K562 (cell line): ENCODE results near the gene ACACB. TPM values are rescaled to one million over a fixed set of nuclear protein-coding genes. Genes with fewer than 3 reads are reported as not detected.

Experiments used
- ATAC-seq: fragments of 200-7000 bp; cut with Tn5 transposase; 3 replicates; pipeline ENCODE4 v1.9.1; 2020; ENCODE audit warnings: moderate library complexity
- BruUV-seq: library from RNA; stranded (reverse); fragments of 400-500 nt; replicated peaks from 2 replicates; lab custom pipeline; 2021; lab: Mats Ljungman, UMichigan
- CTCF ChIA-PET: fragments of 300-600 bp; formaldehyde crosslinking; extraction: SDS; loops from one replicate; lab custom pipeline; 2021; ENCODE audit warnings: low intra/inter-chr PET ratio; lab: Yijun Ruan, JAX
- POLR2A ChIA-PET: fragments of 300-600, 350-650 bp; sonication (Branson Sonifier 250); formaldehyde crosslinking; extraction: SDS; loops from one replicate; lab custom pipeline; 2021; ENCODE audit warnings: antibody characterized with exemption, inconsistent platforms; lab: Yijun Ruan, JAX
- DNase-seq, 4 experiments: peaks; one replicate each; pipeline versions ENCODE4 v3.0.0 to v3.0.0-alpha.2; 2011 to 2018; ENCODE audit warnings: low spot score in 3 of 4, mixed read lengths in 3 of 4; ENCODE audit errors: extremely low read depth in 1 of 4
- FAIRE-seq: peaks from 2 replicates; lab custom pipeline; 2011; peaks lifted over from hg19 to GRCh38; lab: Jason Lieb, UNC
- H2AFZ ChIP-seq: 2 replicates; pipeline ENCODE4 v1.6.0; 2011; ENCODE audit warnings: low read depth, low read length, control low read depth, inconsistent platforms
- H3K27ac ChIP-seq: fragments of 200-600 bp; 3 replicates; pipeline ENCODE4 v1.8.0; 2011; ENCODE audit warnings: low read depth, mild to moderate bottlenecking, control low read depth, inconsistent platforms, low read length, moderate library complexity, mixed read lengths; ENCODE audit errors: extremely low read depth
- H3K27me3 ChIP-seq, 2 experiments: fragments of 300-600 bp in 1 of 2; 2 replicates in 1 of 2; 3 replicates in 1 of 2; pipeline versions ENCODE4 v1.6.0 to v1.8.0; 2011; ENCODE audit warnings: inconsistent platforms in 2 of 2, low read length in 2 of 2, mild to moderate bottlenecking in 1 of 2, mixed read lengths in 1 of 2, moderate library complexity in 1 of 2; ENCODE audit not compliant: control insufficient read depth in 2 of 2, insufficient read depth in 2 of 2
- H3K36me3 ChIP-seq: fragments of 300-600 bp; 3 replicates; pipeline ENCODE4 v1.8.0; 2011; ENCODE audit warnings: mild to moderate bottlenecking, low read length, inconsistent platforms; ENCODE audit not compliant: control insufficient read depth, insufficient read depth
- H3K4me1 ChIP-seq, 2 experiments: fragments of 200-600 bp in 1 of 2; replicated peaks in 1 of 2; 2 replicates in 1 of 2; 3 replicates in 1 of 2; pipeline versions ENCODE4 v1.5.1 to v1.8.0; 2011; ENCODE audit warnings: inconsistent platforms in 2 of 2, low read length in 2 of 2, mild to moderate bottlenecking in 1 of 2, mixed read lengths in 1 of 2, moderate library complexity in 1 of 2; ENCODE audit not compliant: control insufficient read depth in 2 of 2, insufficient read depth in 2 of 2
- H3K4me2 ChIP-seq: 2 replicates; pipeline ENCODE4 v1.6.1; 2011; ENCODE audit warnings: low read length, control low read depth, inconsistent platforms, mixed read lengths; ENCODE audit not compliant: insufficient read depth
- H3K4me3 ChIP-seq: fragments of 200-600 bp; sonication (generic), shearing (Covaris generic); 2 replicates; pipeline ENCODE4 v1.5.1; 2016; ENCODE audit warnings: control low read depth, inconsistent platforms
- H3K79me2 ChIP-seq: fragments of 200-600 bp; 3 replicates; pipeline ENCODE4 v1.8.0; 2011; ENCODE audit warnings: low read length, inconsistent platforms; ENCODE audit not compliant: control insufficient read depth, insufficient read depth
- H3K9ac ChIP-seq, 2 experiments: 2 replicates each; pipeline versions ENCODE4 v1.6.0 to v1.6.1; 2011; ENCODE audit warnings: low read depth in 2 of 2, low read length in 2 of 2, control low read depth in 1 of 2, inconsistent platforms in 1 of 2, mild to moderate bottlenecking in 1 of 2, mixed read lengths in 1 of 2; ENCODE audit not compliant: insufficient read depth in 1 of 2
- H3K9me1 ChIP-seq: one replicate; pipeline ENCODE4 v1.6.0; 2011; ENCODE audit warnings: inconsistent platforms, mild to moderate bottlenecking, low read length, moderate library complexity; ENCODE audit not compliant: control insufficient read depth, insufficient read depth
- H3K9me3 ChIP-seq: replicated peaks from 2 replicates; pipeline ENCODE4 v1.5.1; 2011; ENCODE audit warnings: low read depth, low read length, inconsistent platforms; ENCODE audit not compliant: control insufficient read depth, insufficient read depth
- H4K20me1 ChIP-seq: replicated peaks from 2 replicates; pipeline ENCODE4 v1.6.1; 2011; ENCODE audit warnings: low read length, inconsistent platforms, mixed read lengths; ENCODE audit not compliant: control insufficient read depth, insufficient read depth
- BHLHE40 ChIP-seq: IDR thresholded peaks from 2 replicates; pipeline ENCODE4 v1.6.1; 2011; ENCODE audit warnings: low read length, improper control_type of control experiment
- ESRRB ChIP-seq: fragments of 250-450 bp; sonication (Bioruptor Pico); IDR thresholded peaks from 2 replicates; pipeline ENCODE4 v1.5.0; 2020; ENCODE audit warnings: mild to moderate bottlenecking, moderate library complexity, borderline replicate concordance
- GATA2 ChIP-seq: sonication (generic); formaldehyde crosslinking; IDR thresholded peaks from 2 replicates; pipeline ENCODE4 v1.4.0; 2020; ENCODE audit warnings: mild to moderate bottlenecking, missing genetic modification reagents
- MTA1 ChIP-seq: fragments of 450-650 bp; IDR thresholded peaks from 2 replicates; pipeline ENCODE4 v1.6.1; 2017; ENCODE audit warnings: borderline replicate concordance
- PTRF ChIP-seq: fragments of 450-650 bp; IDR thresholded peaks from 2 replicates; pipeline ENCODE4 v1.6.1; 2016; ENCODE audit warnings: mild to moderate bottlenecking, missing genetic modification characterization, missing compliant biosample characterization
- SMARCA4 ChIP-seq: fragments of 450-650 bp; IDR thresholded peaks from 2 replicates; pipeline ENCODE4 v1.6.1; 2016
- SNRNP70 ChIP-seq: fragments of 200-400 bp; formaldehyde crosslinking; optimal IDR thresholded peaks from 2 replicates; pipeline ENCODE3; 2017; ENCODE audit warnings: low read depth, low read length
- STAT5A ChIP-seq: IDR thresholded peaks from 2 replicates; pipeline ENCODE4 v1.6.1; 2012; ENCODE audit warnings: low read length, inconsistent platforms, borderline replicate concordance
- YY1 ChIP-seq, 3 experiments: IDR thresholded peaks; 2 replicates each; pipeline ENCODE4 v1.6.1; 2011; ENCODE audit warnings: low read length in 2 of 3, mild to moderate bottlenecking in 2 of 3, moderate library complexity in 2 of 3, borderline replicate concordance in 1 of 3, control low read depth in 1 of 3, low read depth in 1 of 3; ENCODE audit not compliant: insufficient read depth in 3 of 3, insufficient replicate concordance in 2 of 3, control insufficient read depth in 1 of 3, insufficient read length in 1 of 3; ENCODE audit errors: extremely low read depth in 1 of 3
- ZNF354B ChIP-seq: fragments of 250-450 bp; sonication (Bioruptor Pico); IDR thresholded peaks from 2 replicates; pipeline ENCODE4 v1.4.0; 2020
- ZNF583 ChIP-seq: fragments of 250-450 bp; sonication (Bioruptor Pico); IDR thresholded peaks from 2 replicates; pipeline ENCODE4 v1.4.0; 2020
- ZNF586 ChIP-seq: fragments of 450-650 bp; formaldehyde crosslinking; conservative IDR thresholded peaks from 2 replicates; pipeline ENCODE4 v1.4.0; 2020; ENCODE audit warnings: mild to moderate bottlenecking, moderate library complexity
- WGBS: fragments of 100-300 bp; shearing (Covaris generic); methylation state at CpG from one replicate; pipeline ENCODE4 v1.1.6; 2016; ENCODE audit warnings: low coverage, mixed read lengths; ENCODE audit not compliant: insufficient coverage; ENCODE audit errors: missing lambda C conversion rate; 5-methylcytosine and 5-hydroxymethylcytosine counted together
- in situ Hi-C: fragments of 300-500 bp; cut with MboI; formaldehyde crosslinking; loops from 4 replicates; pipeline ENCODE4 v1.15.0; 2018; ENCODE audit warnings: inconsistent platforms, mixed read lengths
- intact Hi-C: fragments of 100-400 bp; cut with micrococcal nuclease; formaldehyde crosslinking; loops from 2 replicates; pipeline ENCODE4 v1.14.2; 2022
- polyA plus RNA-seq, 8 experiments: library from polyadenylated mRNA; depleted of rRNA in 4 of 8; stranded (reverse) in 5 of 8; unstranded in 3 of 8; fragments of >200 nt; fragmentation: Nextera tagmentation in 2 of 8; fragmentation: Illumina TruSeq in 1 of 8; extraction: Ambion mirVana in 2 of 8; extraction: Trizol in 1 of 8; gene quantifications; 2 replicates each; pipeline versions ENCODE4 v1.2.1 to v1.2.3, GENCODE V29; 2011 to 2014; ENCODE audit warnings: inconsistent platforms in 1 of 8, missing spikeins in 1 of 8
- total RNA-seq, 7 experiments: library from RNA; depleted of rRNA in 6 of 7; stranded (reverse); fragments of >200 nt in 6 of 7; fragmentation: Illumina TruSeq in 2 of 7; extraction: Trizol in 2 of 7; gene quantifications; 2 replicates each; pipeline versions ENCODE4 v1.2.1 to v1.2.3, GENCODE V29; 2011 to 2021; ENCODE audit warnings: low replicate concordance in 1 of 7
- TF ChIP-seq, protein P1 (sequence below), 2 experiments: fragments of 450-650 bp in 1 of 2; IDR thresholded peaks; 2 replicates each; pipeline ENCODE4 v1.6.1; 2011 to 2017; ENCODE audit warnings: low read depth in 2 of 2, antibody characterized with exemption in 1 of 2, borderline replicate concordance in 1 of 2, low read length in 1 of 2, mild to moderate bottlenecking in 1 of 2, mixed read lengths in 1 of 2; ENCODE audit not compliant: control insufficient read depth in 1 of 2
- TF ChIP-seq, protein P2 (sequence below): fragments of 200-400 bp; formaldehyde crosslinking; IDR thresholded peaks from 2 replicates; pipeline ENCODE4 v1.6.1; 2017; ENCODE audit warnings: mild to moderate bottlenecking, low read depth, low read length, moderate library complexity

ACACB gene
- total and polyA plus RNA-seq, 9 of the 15 experiments (the other 6 are each of a cell fraction or from before 2014, with no cell fraction given), result 0.10 to 2.5 (median 0.83) TPM

DNA sequence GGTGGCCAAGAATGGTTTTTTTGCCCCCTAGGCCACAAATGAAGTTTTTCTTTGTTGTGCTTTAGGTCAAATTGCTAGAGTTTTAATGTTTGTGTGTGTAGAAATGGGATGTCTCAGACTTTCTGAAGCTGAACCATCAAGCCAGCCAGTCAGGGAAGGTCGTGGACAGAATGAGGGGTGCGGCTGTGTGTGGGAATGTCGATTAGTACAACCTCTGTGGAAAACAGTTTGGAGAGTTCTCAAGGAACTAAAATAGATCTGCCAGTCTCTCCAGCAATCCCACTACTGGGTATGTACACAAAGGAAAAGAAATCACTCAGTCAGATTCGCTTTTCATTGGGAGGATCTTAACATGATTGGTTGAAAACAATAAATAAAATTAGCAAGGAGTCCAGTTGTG is 44.5 kb downstream of the ACACB start:
- TF ChIP-seq STAT5A (no peak), SMARCA4 (no peak), ZNF586 (no peak), ZNF583 (CRISPR knock-in tag) (no peak), ESRRB (no peak), BHLHE40 (no peak), MTA1 (no peak), YY1 (IDR thresholded peaks at IDR 0.05; ENCODE audit: borderline replicate concordance in 1 of 3, control insufficient read depth in 1 of 3, extremely low read depth in 1 of 3, insufficient read depth in 3 of 3, insufficient read length in 1 of 3, insufficient replicate concordance in 2 of 3, low read depth in 1 of 3, low read length in 2 of 3) (no peak), SNRNP70 (no peak), PTRF (tag) (no peak), GATA2 (CRISPR knock-in tag) (no peak), ZNF354B (CRISPR knock-in tag) (no peak)
- TF ChIP-seq, protein P1, sequence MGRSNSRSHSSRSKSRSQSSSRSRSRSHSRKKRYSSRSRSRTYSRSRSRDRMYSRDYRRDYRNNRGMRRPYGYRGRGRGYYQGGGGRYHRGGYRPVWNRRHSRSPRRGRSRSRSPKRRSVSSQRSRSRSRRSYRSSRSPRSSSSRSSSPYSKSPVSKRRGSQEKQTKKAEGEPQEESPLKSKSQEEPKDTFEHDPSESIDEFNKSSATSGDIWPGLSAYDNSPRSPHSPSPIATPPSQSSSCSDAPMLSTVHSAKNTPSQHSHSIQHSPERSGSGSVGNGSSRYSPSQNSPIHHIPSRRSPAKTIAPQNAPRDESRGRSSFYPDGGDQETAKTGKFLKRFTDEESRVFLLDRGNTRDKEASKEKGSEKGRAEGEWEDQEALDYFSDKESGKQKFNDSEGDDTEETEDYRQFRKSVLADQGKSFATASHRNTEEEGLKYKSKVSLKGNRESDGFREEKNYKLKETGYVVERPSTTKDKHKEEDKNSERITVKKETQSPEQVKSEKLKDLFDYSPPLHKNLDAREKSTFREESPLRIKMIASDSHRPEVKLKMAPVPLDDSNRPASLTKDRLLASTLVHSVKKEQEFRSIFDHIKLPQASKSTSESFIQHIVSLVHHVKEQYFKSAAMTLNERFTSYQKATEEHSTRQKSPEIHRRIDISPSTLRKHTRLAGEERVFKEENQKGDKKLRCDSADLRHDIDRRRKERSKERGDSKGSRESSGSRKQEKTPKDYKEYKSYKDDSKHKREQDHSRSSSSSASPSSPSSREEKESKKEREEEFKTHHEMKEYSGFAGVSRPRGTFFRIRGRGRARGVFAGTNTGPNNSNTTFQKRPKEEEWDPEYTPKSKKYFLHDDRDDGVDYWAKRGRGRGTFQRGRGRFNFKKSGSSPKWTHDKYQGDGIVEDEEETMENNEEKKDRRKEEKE (IDR thresholded peaks at IDR 0.05; ENCODE audit: borderline replicate concordance in 1 of 2, control insufficient read depth in 1 of 2, low read depth in 2 of 2, low read length in 1 of 2), result no peak
- TF ChIP-seq, protein P2, sequence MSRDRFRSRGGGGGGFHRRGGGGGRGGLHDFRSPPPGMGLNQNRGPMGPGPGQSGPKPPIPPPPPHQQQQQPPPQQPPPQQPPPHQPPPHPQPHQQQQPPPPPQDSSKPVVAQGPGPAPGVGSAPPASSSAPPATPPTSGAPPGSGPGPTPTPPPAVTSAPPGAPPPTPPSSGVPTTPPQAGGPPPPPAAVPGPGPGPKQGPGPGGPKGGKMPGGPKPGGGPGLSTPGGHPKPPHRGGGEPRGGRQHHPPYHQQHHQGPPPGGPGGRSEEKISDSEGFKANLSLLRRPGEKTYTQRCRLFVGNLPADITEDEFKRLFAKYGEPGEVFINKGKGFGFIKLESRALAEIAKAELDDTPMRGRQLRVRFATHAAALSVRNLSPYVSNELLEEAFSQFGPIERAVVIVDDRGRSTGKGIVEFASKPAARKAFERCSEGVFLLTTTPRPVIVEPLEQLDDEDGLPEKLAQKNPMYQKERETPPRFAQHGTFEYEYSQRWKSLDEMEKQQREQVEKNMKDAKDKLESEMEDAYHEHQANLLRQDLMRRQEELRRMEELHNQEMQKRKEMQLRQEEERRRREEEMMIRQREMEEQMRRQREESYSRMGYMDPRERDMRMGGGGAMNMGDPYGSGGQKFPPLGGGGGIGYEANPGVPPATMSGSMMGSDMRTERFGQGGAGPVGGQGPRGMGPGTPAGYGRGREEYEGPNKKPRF, result no peak
- no peak overlapping the region for H3K4me2 ChIP-seq
- peaks cover 15 to 53% of the 10 kb centered on the region in 2 experiments; a peak in 4 of 5 replicates for H3K27me3 ChIP-seq
- H3K9me3 ChIP-seq, result no peaks in the 10 kb centered on the region
- ChIA-PET POLR2A (interaction anchor here (0.7 kb wide), 2 partner anchors 22 to 28 kb away, joined by 3 to 4 read pairs; no protein-coding TSS in a partner anchor), CTCF (no interaction called here)
- FAIRE-seq, result no peak
- no peaks in the 10 kb centered on the region for H3K79me2 ChIP-seq
- H3K4me1 ChIP-seq, result no peaks in the 10 kb centered on the region
- WGBS, result 15% methylated on average over 4 of the region's 4 CpGs
- no peak overlapping the region for H3K4me3 ChIP-seq
- H3K27ac ChIP-seq, result no peak overlapping the region
- H2AFZ ChIP-seq, result no peak overlapping the region
- no peaks in the 10 kb centered on the region for H3K36me3 ChIP-seq
- H3K9ac ChIP-seq, result no peak overlapping the region
- BruUV-seq, result no TSS peak
- ATAC-seq, result no peak
- no peaks in the 10 kb centered on the region for H3K9me1 ChIP-seq
- intact Hi-C loops, result no loop called here
- in situ Hi-C loops, result no loop called here
- 0 out of 2 replicates have a peak, but pooled peaks cover 3% of the 10 kb centered on the region for H4K20me1 ChIP-seq
- no peak for DNase-seq
